Uterus (tissue), 2 donors: Measurements from ENCODE around the gene MAML2.

Experiments
- POLR2A ChIP-seq, 2 donors: fragments of 450-650 bp; IDR thresholded peaks; one replicate each; pipeline ENCODE4 v1.6.1; 2016; ENCODE audit warnings: antibody characterized with exemption in 2 of 2, mild to moderate bottlenecking in 1 of 2, moderate library complexity in 1 of 2
- TF ChIP-seq, protein P1 (sequence below), 4 experiments: fragments of 200-600 bp in 2 of 4; fragments of 450-650 bp in 2 of 4; sonication (generic) in 2 of 4; IDR thresholded peaks; one replicate each; pipeline ENCODE4 v1.5.1; 2016 to 2019; ENCODE audit warnings: antibody characterized with exemption in 4 of 4, mild to moderate bottlenecking in 2 of 4, moderate library complexity in 1 of 4

DNA sequence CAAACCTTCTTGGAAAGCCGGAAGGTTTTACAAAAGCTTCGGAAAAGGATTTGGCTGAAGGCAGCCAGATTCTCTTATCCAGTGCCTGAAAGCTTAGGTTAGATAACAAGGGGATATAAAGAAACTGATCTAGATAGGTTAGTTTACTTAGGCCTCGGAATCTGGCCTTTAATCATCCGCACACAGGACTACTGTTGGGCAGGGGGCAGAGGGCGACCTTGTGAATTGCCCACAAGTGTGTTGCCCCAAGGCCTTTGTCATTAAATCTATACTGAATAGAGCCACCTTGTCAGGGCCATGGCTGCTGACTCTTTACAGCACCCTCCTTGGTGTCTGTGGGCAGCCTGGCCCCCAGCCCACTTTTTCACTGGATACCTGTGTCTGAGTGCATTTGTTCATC is 409.4 kb downstream of the MAML2 start:
- TF ChIP-seq, protein P1, sequence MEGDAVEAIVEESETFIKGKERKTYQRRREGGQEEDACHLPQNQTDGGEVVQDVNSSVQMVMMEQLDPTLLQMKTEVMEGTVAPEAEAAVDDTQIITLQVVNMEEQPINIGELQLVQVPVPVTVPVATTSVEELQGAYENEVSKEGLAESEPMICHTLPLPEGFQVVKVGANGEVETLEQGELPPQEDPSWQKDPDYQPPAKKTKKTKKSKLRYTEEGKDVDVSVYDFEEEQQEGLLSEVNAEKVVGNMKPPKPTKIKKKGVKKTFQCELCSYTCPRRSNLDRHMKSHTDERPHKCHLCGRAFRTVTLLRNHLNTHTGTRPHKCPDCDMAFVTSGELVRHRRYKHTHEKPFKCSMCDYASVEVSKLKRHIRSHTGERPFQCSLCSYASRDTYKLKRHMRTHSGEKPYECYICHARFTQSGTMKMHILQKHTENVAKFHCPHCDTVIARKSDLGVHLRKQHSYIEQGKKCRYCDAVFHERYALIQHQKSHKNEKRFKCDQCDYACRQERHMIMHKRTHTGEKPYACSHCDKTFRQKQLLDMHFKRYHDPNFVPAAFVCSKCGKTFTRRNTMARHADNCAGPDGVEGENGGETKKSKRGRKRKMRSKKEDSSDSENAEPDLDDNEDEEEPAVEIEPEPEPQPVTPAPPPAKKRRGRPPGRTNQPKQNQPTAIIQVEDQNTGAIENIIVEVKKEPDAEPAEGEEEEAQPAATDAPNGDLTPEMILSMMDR (IDR thresholded peaks at IDR 0.05), result no peak
- TF ChIP-seq POLR2A (IDR thresholded peaks at IDR 0.05), result no peak
